GM23338 (cell line): Measurements from ENCODE around the gene GPC5. TPM values are rescaled to one million over a fixed set of nuclear protein-coding genes. Genes with fewer than 3 reads are reported as not detected.
A peak's percentile ranks its signal among the peaks of the same experiment; 100 is the strongest.

Experiments
- ATAC-seq: fragments of 200-7000 bp; cut with Tn5 transposase; 3 replicates; pipeline ENCODE4 v1.9.1; 2020
- DNase-seq: peaks from one replicate; pipeline ENCODE4 v3.0.0-alpha.2; 2015; ENCODE audit warnings: low spot score
- H2AFZ ChIP-seq: fragments of 200-600 bp; sonication (generic); 2 replicates; pipeline ENCODE4 v1.8.0; 2016; ENCODE audit warnings: antibody characterized with exemption, mild to moderate bottlenecking, moderate library complexity
- H3F3A ChIP-seq: fragments of 200-600 bp; sonication (generic); replicated peaks from 2 replicates; pipeline ENCODE4 v1.8.0; 2017; ENCODE audit warnings: antibody characterized with exemption, mixed run types, low read depth
- H3K27ac ChIP-seq: fragments of 200-600 bp; sonication (generic); 2 replicates; pipeline ENCODE4 v1.6.1; 2016; ENCODE audit warnings: low read depth
- H3K27me3 ChIP-seq: fragments of 200-600 bp; sonication (generic); 2 replicates; pipeline ENCODE4 v1.8.0; 2016; ENCODE audit warnings: mild to moderate bottlenecking, mixed run types, moderate library complexity; ENCODE audit not compliant: insufficient read depth
- H3K36me3 ChIP-seq: fragments of 200-600 bp; sonication (generic); 2 replicates; pipeline ENCODE4 v1.8.0; 2016; ENCODE audit warnings: mild to moderate bottlenecking; ENCODE audit not compliant: insufficient read depth
- H3K4me1 ChIP-seq: fragments of 200-600 bp; sonication (generic); 2 replicates; pipeline ENCODE4 v1.8.0; 2016; ENCODE audit warnings: mild to moderate bottlenecking, moderate library complexity; ENCODE audit not compliant: insufficient read depth
- H3K4me2 ChIP-seq: fragments of 200-600 bp; sonication (generic); 2 replicates; pipeline ENCODE4 v1.7.1; 2017; ENCODE audit warnings: mixed run types
- H3K4me3 ChIP-seq: fragments of 200-600 bp; sonication (generic); 2 replicates; pipeline ENCODE4 v1.6.1; 2016; ENCODE audit warnings: mixed run types
- H3K79me2 ChIP-seq: fragments of 200-600 bp; sonication (generic); replicated peaks from 2 replicates; pipeline ENCODE4 v1.8.0; 2017; ENCODE audit warnings: mild to moderate bottlenecking; ENCODE audit not compliant: insufficient read depth
- H3K9me2 ChIP-seq: fragments of 200-600 bp; sonication (generic); 2 replicates; pipeline ENCODE4 v1.8.0; 2017; ENCODE audit not compliant: insufficient read depth
- H4K20me1 ChIP-seq: fragments of 200-600 bp; sonication (generic); replicated peaks from 2 replicates; pipeline ENCODE4 v1.8.0; 2017; ENCODE audit warnings: mild to moderate bottlenecking; ENCODE audit not compliant: insufficient read depth
- H3K27ac Mint-ChIP-seq: 2 replicates; pipeline ENCODE4 v1.8.0; 2020; ENCODE audit warnings: inconsistent platforms, mild to moderate bottlenecking, moderate library complexity, mixed read lengths
- H3K27me3 Mint-ChIP-seq: 3 replicates; pipeline ENCODE4 v1.8.0; 2022; ENCODE audit warnings: low read depth, mild to moderate bottlenecking, moderate library complexity, mixed read lengths, inconsistent platforms; ENCODE audit not compliant: insufficient read depth, poor library complexity
- H3K36me3 Mint-ChIP-seq: 3 replicates; pipeline ENCODE4 v1.8.0; 2021; ENCODE audit warnings: low read depth, mild to moderate bottlenecking, inconsistent platforms, moderate library complexity, mixed read lengths
- H3K4me1 Mint-ChIP-seq: 3 replicates; pipeline ENCODE4 v1.8.0; 2020; ENCODE audit warnings: mild to moderate bottlenecking, inconsistent platforms, mixed read lengths
- H3K4me3 Mint-ChIP-seq: 3 replicates; pipeline ENCODE4 v1.8.0; 2021; ENCODE audit warnings: moderate library complexity, mild to moderate bottlenecking, inconsistent platforms, mixed read lengths
- H3K9me3 Mint-ChIP-seq: 3 replicates; pipeline ENCODE4 v1.8.0; 2020; ENCODE audit warnings: moderate library complexity, mild to moderate bottlenecking, inconsistent platforms, mixed read lengths
- CREB1 ChIP-seq: fragments of 250-450 bp; sonication (Bioruptor Pico); IDR thresholded peaks from 2 replicates; pipeline ENCODE4 v1.5.0; 2020; ENCODE audit warnings: low read depth, mild to moderate bottlenecking, moderate library complexity
- CTCF ChIP-seq, 2 experiments: fragments of 200-600 bp in 1 of 2; sonication (generic) in 1 of 2; conservative IDR thresholded peaks; 2 replicates each; pipeline versions ENCODE4 v1.5.1 to v1.6.1; 2016 to 2017; ENCODE audit warnings: antibody characterized with exemption in 2 of 2, low read depth in 2 of 2, mild to moderate bottlenecking in 2 of 2, moderate library complexity in 1 of 2
- EZH2 ChIP-seq: fragments of 200-600 bp; sonication (generic); IDR thresholded peaks from one replicate; pipeline ENCODE4 v1.8.0; 2017; ENCODE audit warnings: antibody characterized with exemption, mild to moderate bottlenecking, low read depth; ENCODE audit not compliant: unreplicated experiment
- EZH2phosphoT487 ChIP-seq: fragments of 200-600 bp; sonication (generic); IDR thresholded peaks from one replicate; pipeline ENCODE4 v1.8.1; 2018; ENCODE audit warnings: antibody characterized with exemption; ENCODE audit not compliant: unreplicated experiment
- JUNB ChIP-seq: IDR thresholded peaks from one replicate; pipeline ENCODE4 v1.6.1; 2016; ENCODE audit warnings: antibody characterized with exemption; ENCODE audit not compliant: unreplicated experiment
- NANOG ChIP-seq: IDR thresholded peaks from 2 replicates; pipeline ENCODE4 v1.6.1; 2016; ENCODE audit warnings: antibody characterized with exemption, borderline replicate concordance
- POLR2AphosphoS5 ChIP-seq: IDR thresholded peaks from 2 replicates; pipeline ENCODE4 v1.6.1; 2016; ENCODE audit warnings: antibody characterized with exemption, low read depth
- REST ChIP-seq: IDR thresholded peaks from one replicate; pipeline ENCODE4 v1.6.1; 2018; ENCODE audit warnings: antibody characterized with exemption; ENCODE audit not compliant: unreplicated experiment
- STAT1 ChIP-seq: IDR thresholded peaks from one replicate; pipeline ENCODE4 v1.6.1; 2016; ENCODE audit warnings: antibody characterized with exemption; ENCODE audit not compliant: unreplicated experiment
- ZNF114 ChIP-seq: fragments of 250-450 bp; sonication (Bioruptor Pico); IDR thresholded peaks from 2 replicates; pipeline ENCODE4 v1.5.0; 2020; ENCODE audit warnings: mild to moderate bottlenecking, moderate library complexity
- ZNF331 ChIP-seq: fragments of 250-450 bp; sonication (Bioruptor Pico); IDR thresholded peaks from 2 replicates; pipeline ENCODE4 v1.5.0; 2020; ENCODE audit warnings: low read depth, mild to moderate bottlenecking, moderate library complexity
- polyA plus RNA-seq: library from polyadenylated mRNA; unstranded; fragments of >200 nt; fragmentation: Nextera tagmentation; extraction: Ambion mirVana; gene quantifications from 2 replicates; pipeline ENCODE4 v1.2.1, GENCODE V29; 2016
- total RNA-seq: library from RNA; depleted of rRNA; stranded (reverse); fragments of >200 nt; shearing (Covaris generic); gene quantifications from 2 replicates; pipeline ENCODE4 v1.2.3, GENCODE V29; 2014
- TF ChIP-seq, protein P1 (sequence below): fragments of 250-450 bp; sonication (Bioruptor Pico); IDR thresholded peaks from 2 replicates; pipeline ENCODE4 v1.5.0; 2020; ENCODE audit warnings: mild to moderate bottlenecking, moderate library complexity
- TF ChIP-seq, protein P2 (sequence below): IDR thresholded peaks from 2 replicates; pipeline ENCODE4 v1.6.1; 2016; ENCODE audit warnings: antibody characterized with exemption

The GPC5 gene
- total and polyA plus RNA-seq, 2 experiments from 2014 or later = 0.95 to 1.1 TPM

DNA sequence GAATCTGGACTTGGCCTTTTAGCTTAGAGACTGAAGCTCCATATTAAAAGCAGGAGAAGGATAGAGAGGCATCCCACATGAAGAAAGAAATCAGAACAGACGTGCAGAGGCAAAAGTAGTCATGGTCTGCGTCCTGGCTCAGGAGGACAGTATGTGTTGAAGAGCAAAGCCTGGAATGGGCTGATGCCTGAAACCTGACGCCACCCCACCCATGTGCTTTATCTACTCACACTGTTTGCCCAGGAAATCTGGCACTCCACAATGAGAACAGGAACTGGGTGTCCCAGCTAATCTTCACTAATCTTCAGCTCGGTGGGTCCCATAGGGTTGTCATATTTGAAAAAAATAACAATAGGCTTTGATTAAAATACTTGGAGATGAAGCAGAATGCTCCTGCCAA, 1279.2 kb downstream of the GPC5 start:
- Mint-ChIP-seq H3K27ac (no peak overlapping the region), H3K36me3 (no peaks in the 10 kb centered on the region), H3K27me3 (no peaks in the 10 kb centered on the region), H3K4me1 (peaks cover 12% of the 10 kb centered on the region), H3K9me3 (no peaks in the 10 kb centered on the region), H3K4me3 (no peak overlapping the region)
- no peaks in the 10 kb centered on the region for H3K27me3 ChIP-seq
- H3F3A ChIP-seq = no peaks in the 10 kb centered on the region
- no peak overlapping the region for H3K4me3 ChIP-seq
- H2AFZ ChIP-seq = no peak overlapping the region; the same call in 1 of the 2 replicates
- ATAC-seq = peak; percentile 59; the same call in 2 of the 3 replicates
- H3K27ac ChIP-seq = no peak overlapping the region
- no peaks in the 10 kb centered on the region for H3K79me2 ChIP-seq
- H3K4me2 ChIP-seq = no peak overlapping the region
- DNase-seq = peak; percentile 16
- no peaks in the 10 kb centered on the region for H3K4me1 ChIP-seq
- no peaks in the 10 kb centered on the region for H3K36me3 ChIP-seq
- no peaks in the 10 kb centered on the region for H4K20me1 ChIP-seq
- no peaks in the 10 kb centered on the region; the same call in 1 of the 2 replicates for H3K9me2 ChIP-seq
- no peak for TF ChIP-seq JUNB
- TF ChIP-seq, protein P1, sequence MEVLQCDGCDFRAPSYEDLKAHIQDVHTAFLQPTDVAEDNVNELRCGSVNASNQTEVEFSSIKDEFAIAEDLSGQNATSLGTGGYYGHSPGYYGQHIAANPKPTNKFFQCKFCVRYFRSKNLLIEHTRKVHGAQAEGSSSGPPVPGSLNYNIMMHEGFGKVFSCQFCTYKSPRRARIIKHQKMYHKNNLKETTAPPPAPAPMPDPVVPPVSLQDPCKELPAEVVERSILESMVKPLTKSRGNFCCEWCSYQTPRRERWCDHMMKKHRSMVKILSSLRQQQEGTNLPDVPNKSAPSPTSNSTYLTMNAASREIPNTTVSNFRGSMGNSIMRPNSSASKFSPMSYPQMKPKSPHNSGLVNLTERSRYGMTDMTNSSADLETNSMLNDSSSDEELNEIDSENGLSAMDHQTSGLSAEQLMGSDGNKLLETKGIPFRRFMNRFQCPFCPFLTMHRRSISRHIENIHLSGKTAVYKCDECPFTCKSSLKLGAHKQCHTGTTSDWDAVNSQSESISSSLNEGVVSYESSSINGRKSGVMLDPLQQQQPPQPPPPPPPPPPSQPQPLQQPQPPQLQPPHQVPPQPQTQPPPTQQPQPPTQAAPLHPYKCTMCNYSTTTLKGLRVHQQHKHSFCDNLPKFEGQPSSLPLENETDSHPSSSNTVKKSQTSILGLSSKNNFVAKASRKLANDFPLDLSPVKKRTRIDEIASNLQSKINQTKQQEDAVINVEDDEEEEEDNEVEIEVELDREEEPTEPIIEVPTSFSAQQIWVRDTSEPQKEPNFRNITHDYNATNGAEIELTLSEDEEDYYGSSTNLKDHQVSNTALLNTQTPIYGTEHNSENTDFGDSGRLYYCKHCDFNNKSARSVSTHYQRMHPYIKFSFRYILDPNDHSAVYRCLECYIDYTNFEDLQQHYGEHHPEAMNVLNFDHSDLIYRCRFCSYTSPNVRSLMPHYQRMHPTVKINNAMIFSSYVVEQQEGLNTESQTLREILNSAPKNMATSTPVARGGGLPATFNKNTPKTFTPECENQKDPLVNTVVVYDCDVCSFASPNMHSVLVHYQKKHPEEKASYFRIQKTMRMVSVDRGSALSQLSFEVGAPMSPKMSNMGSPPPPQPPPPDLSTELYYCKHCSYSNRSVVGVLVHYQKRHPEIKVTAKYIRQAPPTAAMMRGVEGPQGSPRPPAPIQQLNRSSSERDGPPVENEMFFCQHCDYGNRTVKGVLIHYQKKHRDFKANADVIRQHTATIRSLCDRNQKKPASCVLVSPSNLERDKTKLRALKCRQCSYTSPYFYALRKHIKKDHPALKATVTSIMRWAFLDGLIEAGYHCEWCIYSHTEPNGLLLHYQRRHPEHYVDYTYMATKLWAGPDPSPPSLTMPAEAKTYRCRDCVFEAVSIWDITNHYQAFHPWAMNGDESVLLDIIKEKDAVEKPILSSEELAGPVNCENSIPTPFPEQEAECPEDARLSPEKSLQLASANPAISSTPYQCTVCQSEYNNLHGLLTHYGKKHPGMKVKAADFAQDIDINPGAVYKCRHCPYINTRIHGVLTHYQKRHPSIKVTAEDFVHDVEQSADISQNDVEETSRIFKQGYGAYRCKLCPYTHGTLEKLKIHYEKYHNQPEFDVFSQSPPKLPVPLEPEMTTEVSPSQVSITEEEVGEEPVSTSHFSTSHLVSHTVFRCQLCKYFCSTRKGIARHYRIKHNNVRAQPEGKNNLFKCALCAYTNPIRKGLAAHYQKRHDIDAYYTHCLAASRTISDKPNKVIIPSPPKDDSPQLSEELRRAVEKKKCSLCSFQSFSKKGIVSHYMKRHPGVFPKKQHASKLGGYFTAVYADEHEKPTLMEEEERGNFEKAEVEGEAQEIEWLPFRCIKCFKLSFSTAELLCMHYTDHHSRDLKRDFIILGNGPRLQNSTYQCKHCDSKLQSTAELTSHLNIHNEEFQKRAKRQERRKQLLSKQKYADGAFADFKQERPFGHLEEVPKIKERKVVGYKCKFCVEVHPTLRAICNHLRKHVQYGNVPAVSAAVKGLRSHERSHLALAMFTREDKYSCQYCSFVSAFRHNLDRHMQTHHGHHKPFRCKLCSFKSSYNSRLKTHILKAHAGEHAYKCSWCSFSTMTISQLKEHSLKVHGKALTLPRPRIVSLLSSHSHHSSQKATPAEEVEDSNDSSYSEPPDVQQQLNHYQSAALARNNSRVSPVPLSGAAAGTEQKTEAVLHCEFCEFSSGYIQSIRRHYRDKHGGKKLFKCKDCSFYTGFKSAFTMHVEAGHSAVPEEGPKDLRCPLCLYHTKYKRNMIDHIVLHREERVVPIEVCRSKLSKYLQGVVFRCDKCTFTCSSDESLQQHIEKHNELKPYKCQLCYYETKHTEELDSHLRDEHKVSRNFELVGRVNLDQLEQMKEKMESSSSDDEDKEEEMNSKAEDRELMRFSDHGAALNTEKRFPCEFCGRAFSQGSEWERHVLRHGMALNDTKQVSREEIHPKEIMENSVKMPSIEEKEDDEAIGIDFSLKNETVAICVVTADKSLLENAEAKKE (CRISPR knock-in tag) = no peak
- no peak for TF ChIP-seq NANOG
- TF ChIP-seq, protein P2, sequence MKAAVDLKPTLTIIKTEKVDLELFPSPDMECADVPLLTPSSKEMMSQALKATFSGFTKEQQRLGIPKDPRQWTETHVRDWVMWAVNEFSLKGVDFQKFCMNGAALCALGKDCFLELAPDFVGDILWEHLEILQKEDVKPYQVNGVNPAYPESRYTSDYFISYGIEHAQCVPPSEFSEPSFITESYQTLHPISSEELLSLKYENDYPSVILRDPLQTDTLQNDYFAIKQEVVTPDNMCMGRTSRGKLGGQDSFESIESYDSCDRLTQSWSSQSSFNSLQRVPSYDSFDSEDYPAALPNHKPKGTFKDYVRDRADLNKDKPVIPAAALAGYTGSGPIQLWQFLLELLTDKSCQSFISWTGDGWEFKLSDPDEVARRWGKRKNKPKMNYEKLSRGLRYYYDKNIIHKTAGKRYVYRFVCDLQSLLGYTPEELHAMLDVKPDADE = no peak
- no peak for TF ChIP-seq STAT1
- no peak for TF ChIP-seq ZNF331
- TF ChIP-seq CREB1 = no peak
- TF ChIP-seq ZNF114 (CRISPR knock-in tag) = no peak
- TF ChIP-seq EZH2 = no peak
- no peak for TF ChIP-seq REST
- TF ChIP-seq POLR2AphosphoS5 = no peak
- TF ChIP-seq CTCF (conservative IDR thresholded peaks at IDR 0.05; ENCODE audit: low read depth in 2 of 2) = no peak
- TF ChIP-seq EZH2phosphoT487 = no peak
